ENCODE results near the gene FRMPD3.
"Not testable (repeated sequence)": the region's sequence is repeated elsewhere in the genome, so short reads cannot be mapped to it uniquely, and the experiment has no call there.

Gene FRMPD3

DNA sequence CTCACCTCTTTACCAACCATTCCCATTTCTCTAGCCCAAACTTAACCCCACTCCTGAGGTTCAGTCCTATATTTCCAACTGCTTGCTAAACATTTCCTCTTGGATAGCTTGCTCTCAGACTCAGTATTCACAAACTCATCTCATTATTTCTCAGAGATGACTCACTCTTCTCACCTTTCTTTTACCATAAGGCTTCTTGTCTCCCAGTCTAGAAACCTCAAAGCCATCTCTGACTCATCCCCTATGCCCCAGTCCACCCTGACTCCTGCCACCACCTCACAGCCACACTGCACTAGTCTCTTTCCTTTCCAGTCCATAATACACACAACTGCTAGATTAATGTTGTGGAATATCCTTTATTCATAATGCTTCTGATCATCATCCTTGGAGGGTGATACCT is 4.8 kb downstream of the FRMPD3 start:
- H3K27ac ChIP-seq, result no peak overlapping the region
- no peak for TF ChIP-seq ZFX (IDR thresholded peaks at IDR 0.05; ENCODE audit: borderline replicate concordance)
- TF ChIP-seq, protein P1, sequence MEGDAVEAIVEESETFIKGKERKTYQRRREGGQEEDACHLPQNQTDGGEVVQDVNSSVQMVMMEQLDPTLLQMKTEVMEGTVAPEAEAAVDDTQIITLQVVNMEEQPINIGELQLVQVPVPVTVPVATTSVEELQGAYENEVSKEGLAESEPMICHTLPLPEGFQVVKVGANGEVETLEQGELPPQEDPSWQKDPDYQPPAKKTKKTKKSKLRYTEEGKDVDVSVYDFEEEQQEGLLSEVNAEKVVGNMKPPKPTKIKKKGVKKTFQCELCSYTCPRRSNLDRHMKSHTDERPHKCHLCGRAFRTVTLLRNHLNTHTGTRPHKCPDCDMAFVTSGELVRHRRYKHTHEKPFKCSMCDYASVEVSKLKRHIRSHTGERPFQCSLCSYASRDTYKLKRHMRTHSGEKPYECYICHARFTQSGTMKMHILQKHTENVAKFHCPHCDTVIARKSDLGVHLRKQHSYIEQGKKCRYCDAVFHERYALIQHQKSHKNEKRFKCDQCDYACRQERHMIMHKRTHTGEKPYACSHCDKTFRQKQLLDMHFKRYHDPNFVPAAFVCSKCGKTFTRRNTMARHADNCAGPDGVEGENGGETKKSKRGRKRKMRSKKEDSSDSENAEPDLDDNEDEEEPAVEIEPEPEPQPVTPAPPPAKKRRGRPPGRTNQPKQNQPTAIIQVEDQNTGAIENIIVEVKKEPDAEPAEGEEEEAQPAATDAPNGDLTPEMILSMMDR (IDR thresholded peaks at IDR 0.05), result no peak

DNA sequence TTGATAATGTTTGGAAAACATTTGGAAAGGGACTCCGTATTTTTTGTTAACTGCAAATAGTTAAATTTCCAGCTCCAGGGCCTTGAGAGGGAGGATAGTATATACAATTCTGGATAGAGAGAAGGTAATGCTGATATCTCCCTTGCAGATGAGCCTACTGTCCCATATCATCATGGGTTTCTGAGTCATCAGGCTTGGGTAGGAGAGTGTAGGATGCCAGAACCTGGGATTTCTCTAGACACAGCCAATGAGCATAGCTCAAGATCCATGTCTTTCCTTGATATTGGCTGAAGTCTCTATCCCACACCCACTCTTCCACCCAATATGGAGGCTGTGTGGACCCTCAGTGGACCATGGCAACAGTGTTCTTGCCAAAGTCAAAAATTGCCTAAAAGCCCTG is 7.8 kb downstream of the FRMPD3 start:
- TF ChIP-seq ZFX (IDR thresholded peaks at IDR 0.05; ENCODE audit: borderline replicate concordance), result no peak
- TF ChIP-seq, protein P1 (IDR thresholded peaks at IDR 0.05), result no peak
- H3K27ac ChIP-seq, result no peak overlapping the region

DNA sequence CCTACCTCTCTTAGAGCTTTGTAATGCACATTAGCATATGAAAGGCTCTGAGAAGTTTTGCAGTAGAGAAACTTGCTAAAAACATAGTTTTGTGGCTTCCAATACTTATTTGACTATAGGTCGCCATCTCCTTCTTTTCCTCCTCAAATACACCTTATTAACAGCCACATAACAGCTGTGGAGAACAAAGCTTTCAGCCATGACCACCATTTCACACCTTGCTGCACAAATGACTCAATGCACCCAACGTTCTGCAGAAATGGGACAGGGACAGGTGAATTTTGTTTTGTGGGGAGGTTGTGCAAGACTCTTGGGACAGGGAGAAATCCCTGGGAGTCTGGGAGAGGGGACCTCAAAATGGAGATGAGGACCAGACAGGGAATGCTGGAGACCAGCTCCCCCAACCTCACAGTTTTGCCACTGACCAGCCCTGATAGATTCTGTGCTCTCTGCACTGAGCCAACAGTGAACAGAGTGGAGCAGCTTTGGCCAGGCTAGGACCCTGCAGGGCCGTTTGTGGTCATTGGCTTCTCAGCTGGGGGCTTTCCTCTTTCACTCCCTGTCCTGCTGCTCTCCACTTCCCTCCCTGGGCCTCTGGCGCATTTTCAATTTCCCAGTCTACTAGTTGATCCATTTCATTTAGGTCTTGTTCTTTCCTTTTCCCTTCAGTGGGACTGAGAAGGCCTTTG is 16.6 kb downstream of the FRMPD3 start:
- no peak for TF ChIP-seq ZFX (IDR thresholded peaks at IDR 0.05; ENCODE audit: borderline replicate concordance)
- TF ChIP-seq, protein P1 (IDR thresholded peaks at IDR 0.05), result no peak
- no peak overlapping the region for H3K27ac ChIP-seq

DNA sequence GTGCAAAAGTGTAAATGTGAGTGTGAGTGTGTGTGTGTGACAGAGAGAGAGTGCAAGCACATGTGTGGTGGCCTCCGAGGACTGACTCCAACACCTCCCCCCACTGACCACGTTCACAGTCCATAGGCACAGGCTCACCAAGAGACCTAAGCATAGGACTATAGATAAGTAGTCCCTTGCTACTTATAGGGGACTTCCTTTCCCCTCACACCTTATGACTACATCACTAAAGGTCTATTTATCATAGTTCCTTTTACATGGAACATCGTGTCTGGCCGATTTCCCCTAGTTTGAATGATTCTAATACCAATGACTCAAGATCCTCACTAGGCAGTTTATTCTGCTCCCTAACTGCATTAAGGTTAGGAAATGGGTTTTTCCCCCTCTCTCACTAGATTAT is 17.8 kb downstream of the FRMPD3 start:
- no peak overlapping the region for H3K27ac ChIP-seq
- TF ChIP-seq ZFX (IDR thresholded peaks at IDR 0.05; ENCODE audit: borderline replicate concordance), result no peak
- TF ChIP-seq, protein P1 (IDR thresholded peaks at IDR 0.05), result no peak

DNA sequence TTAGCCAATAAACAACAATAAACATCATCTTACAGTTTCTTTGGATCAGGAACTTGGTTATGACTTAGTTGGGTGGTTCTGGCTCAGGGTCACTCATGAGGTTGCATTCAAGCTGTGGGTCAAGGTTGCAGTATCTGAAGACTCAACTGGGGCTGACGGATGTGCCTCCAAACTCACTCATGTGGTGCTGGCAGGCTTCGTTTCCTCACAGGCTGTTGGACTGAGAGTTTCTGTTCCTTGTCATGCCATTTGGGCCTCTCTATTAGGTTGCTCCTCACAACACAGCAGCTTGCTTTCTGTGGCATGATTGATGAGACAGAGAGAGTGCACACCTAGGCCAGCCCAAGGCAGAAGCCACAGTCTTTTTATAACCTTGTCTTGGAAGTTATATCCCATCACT is 20.7 kb downstream of the FRMPD3 start:
- TF ChIP-seq ZFX (IDR thresholded peaks at IDR 0.05; ENCODE audit: borderline replicate concordance), result no peak
- H3K27ac ChIP-seq, result no peak overlapping the region

DNA sequence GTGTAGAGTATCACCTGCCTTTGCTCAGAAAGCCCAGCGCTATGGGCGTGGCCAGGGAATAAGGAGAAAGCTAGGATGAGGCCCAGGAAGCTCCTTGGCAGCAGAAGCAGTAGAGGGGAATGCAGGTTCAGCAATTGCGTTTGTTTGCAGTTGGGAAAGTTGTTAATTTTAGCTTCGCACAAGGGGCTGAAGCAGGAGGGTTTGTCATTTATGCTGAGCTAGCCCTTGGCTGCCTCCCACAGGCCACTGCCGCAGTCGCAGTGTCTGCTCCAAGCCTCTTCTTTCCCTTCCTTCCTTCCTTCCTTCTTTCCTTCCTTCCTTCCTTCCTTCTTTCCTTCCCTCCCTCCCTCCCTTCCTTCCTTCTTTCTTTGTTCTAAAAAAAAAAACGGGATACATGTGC is 21.5 kb downstream of the FRMPD3 start:
- TF ChIP-seq, protein P1 (IDR thresholded peaks at IDR 0.05), result peak; percentile 37
- TF ChIP-seq ZFX (IDR thresholded peaks at IDR 0.05; ENCODE audit: borderline replicate concordance), result no peak
- no peak overlapping the region for H3K27ac ChIP-seq

DNA sequence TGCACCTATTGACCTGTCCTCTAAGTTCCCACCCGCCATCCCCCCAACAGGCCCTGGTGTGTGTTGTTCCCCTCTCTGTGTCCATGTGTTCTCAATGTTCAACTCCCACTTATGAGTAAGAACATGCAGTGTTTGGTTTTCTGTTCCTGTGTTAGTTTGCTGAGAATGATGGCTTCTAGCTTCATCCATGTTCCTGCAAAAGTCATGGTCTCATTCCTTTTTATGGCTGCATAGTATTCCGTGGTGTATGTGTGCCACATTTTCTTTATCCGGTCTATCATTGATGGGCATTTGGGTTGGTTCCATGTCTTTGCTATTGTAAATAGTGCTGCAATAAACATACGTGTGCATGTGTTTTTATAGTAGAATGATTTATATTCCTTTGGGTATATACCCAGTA is 22.0 kb downstream of the FRMPD3 start:
- not testable (repeated sequence) for H3K27ac ChIP-seq

DNA sequence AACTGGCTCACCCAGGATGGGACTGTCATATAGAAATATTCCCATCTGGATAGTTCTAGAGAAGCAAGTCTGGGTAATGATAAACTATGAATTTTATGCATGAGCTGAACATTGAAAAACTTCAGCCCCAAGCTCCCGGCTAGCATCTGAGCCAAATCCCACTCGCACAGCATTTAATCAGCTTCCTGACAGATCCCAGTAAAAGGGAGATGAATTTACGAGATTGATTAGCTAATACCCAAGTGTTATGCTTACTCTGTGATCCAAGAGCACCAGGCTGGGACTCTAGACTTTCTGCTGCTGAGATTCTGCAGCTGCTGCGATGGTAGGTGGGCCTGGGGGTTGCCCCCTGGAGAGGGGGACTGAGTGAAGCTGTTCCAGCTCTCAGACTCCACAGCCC is 28.0 kb downstream of the FRMPD3 start:
- H3K27ac ChIP-seq, result no peak overlapping the region
- TF ChIP-seq, protein P1 (IDR thresholded peaks at IDR 0.05), result no peak
- no peak for TF ChIP-seq ZFX (IDR thresholded peaks at IDR 0.05; ENCODE audit: borderline replicate concordance)
